Measurements from ENCODE around the gene NCDN. TPM values are rescaled to one million over a fixed set of nuclear protein-coding genes. Genes with fewer than 3 reads are reported as not detected.

Gene NCDN
- total RNA-seq, 4 donors from 2014 or later, result 10.1 to 13.7 (median 12.1) TPM

GRCh38 chr1:35539073-35539823, 18.4 kb upstream of the NCDN start:
- intact Hi-C loops (cut with DNase I), result no loop called here
- no peak for DNase-seq
- H3K9me3 ChIP-seq, result no peaks in the 10 kb centered on the region
- no peak for TF ChIP-seq CTCF (IDR thresholded peaks at IDR 0.05)
- TF ChIP-seq POLR2A (IDR thresholded peaks at IDR 0.05), result no peak
- H3K27me3 ChIP-seq, result no peaks in the 10 kb centered on the region
- H3K4me1 ChIP-seq, result peaks cover 0 to 63% (median 33%) of the 10 kb centered on the region in 3 donors
- H3K36me3 ChIP-seq, result peaks cover 0 to 19% (median 0%) of the 10 kb centered on the region in 3 donors
- H3K27ac ChIP-seq, result peak overlapping the region in 3 of 4 donors; percentile 41 to 65 (median 53)
- WGBS, 2 donors, result 28 to 38% methylated on average over 4 of the region's 6 CpGs
- H3K4me3 ChIP-seq, result no peak overlapping the region

GRCh38 chr1:35539824-35540261, 17.8 kb upstream of the NCDN start:
- Histone ChIP-seq H3K27me3 (no peaks in the 10 kb centered on the region), H3K9me3 (no peaks in the 10 kb centered on the region), H3K4me3 (no peak overlapping the region), H3K36me3 (peaks cover 0 to 23% (median 0%) of the 10 kb centered on the region in 3 donors), H3K27ac (peak overlapping the region in 3 of 4 donors; percentile 41 to 65 (median 53)), H3K4me1 (peaks cover 0 to 67% (median 33%) of the 10 kb centered on the region in 3 donors)
- TF ChIP-seq CTCF (IDR thresholded peaks at IDR 0.05) (no peak), POLR2A (IDR thresholded peaks at IDR 0.05) (no peak)
- DNase-seq, result no peak
- 17 to 56% methylated on average over 1 of the region's 1 CpG for WGBS, 2 donors
- intact Hi-C loops (cut with DNase I), result no loop called here

GRCh38 chr1:35544976-35545375, 12.6 kb upstream of the NCDN start:
- no peaks in the 10 kb centered on the region for H3K27me3 ChIP-seq
- DNase-seq, result no peak
- H3K9me3 ChIP-seq, result no peaks in the 10 kb centered on the region
- no peak overlapping the region for H3K27ac ChIP-seq
- H3K36me3 ChIP-seq, result peaks cover 0 to 65% (median 0%) of the 10 kb centered on the region in 3 donors
- intact Hi-C loops (cut with DNase I), result no loop called here
- 82 to 85% methylated on average over 3 of the region's 3 CpGs for WGBS, 2 donors
- peak in 1 of 6 experiments; percentile 14 for TF ChIP-seq CTCF (IDR thresholded peaks at IDR 0.05)
- TF ChIP-seq POLR2A (IDR thresholded peaks at IDR 0.05), result no peak
- no peak overlapping the region for H3K4me3 ChIP-seq
- peaks cover 0 to 39% (median 8%) of the 10 kb centered on the region in 3 donors for H3K4me1 ChIP-seq

GRCh38 chr1:35546614-35547013, 11.0 kb upstream of the NCDN start:
- no peak for DNase-seq
- WGBS, 2 donors, result 92 to 100% methylated on average over 1 of the region's 1 CpG
- H3K27ac ChIP-seq, result no peak overlapping the region
- H3K9me3 ChIP-seq, result no peaks in the 10 kb centered on the region
- H3K4me1 ChIP-seq, result peaks cover 0 to 26% (median 0%) of the 10 kb centered on the region in 3 donors
- no peak overlapping the region for H3K4me3 ChIP-seq
- peaks cover 0 to 69% (median 3%) of the 10 kb centered on the region in 3 donors for H3K36me3 ChIP-seq
- intact Hi-C loops (cut with DNase I), result no loop called here
- TF ChIP-seq CTCF (IDR thresholded peaks at IDR 0.05), result no peak
- TF ChIP-seq POLR2A (IDR thresholded peaks at IDR 0.05), result no peak
- no peaks in the 10 kb centered on the region for H3K27me3 ChIP-seq

- no peak for DNase-seq
- Histone ChIP-seq H3K4me3 (no peak overlapping the region), H3K27ac (peak overlapping the region in 2 of 4 donors; percentile 18 to 94), H3K36me3 (peaks cover 0 to 53% (median 13%) of the 10 kb centered on the region in 3 donors), H3K4me1 (peaks cover 19 to 59% (median 31%) of the 10 kb centered on the region in 3 donors), H3K27me3 (no peaks in the 10 kb centered on the region), H3K9me3 (no peaks in the 10 kb centered on the region)
- intact Hi-C loops (cut with DNase I), result no loop called here
- TF ChIP-seq POLR2A (IDR thresholded peaks at IDR 0.05) (no peak), CTCF (IDR thresholded peaks at IDR 0.05) (no peak)
- WGBS, 2 donors, result 35 to 64% methylated on average over 2 of the region's 2 CpGs
These were observed 3.7 kb upstream of the NCDN start for GRCh38 chr1:35553851-35554250.
